OCI-LY7 (cell line): ENCODE results near the gene UQCC3.

Experiments used
- EZH2phosphoT487 ChIP-seq: fragments of 200-600 bp; sonication (generic); IDR thresholded peaks from 2 replicates; pipeline ENCODE4 v1.6.1; 2018; ENCODE audit warnings: low read depth, borderline replicate concordance, mild to moderate bottlenecking, mixed run types, antibody characterized with exemption, low read length, moderate library complexity, mixed read lengths
- TF ChIP-seq, protein P1 (sequence below): fragments of 200-600 bp; sonication (generic); conservative IDR thresholded peaks from 2 replicates; pipeline ENCODE4 v1.5.1; 2014; ENCODE audit warnings: mild to moderate bottlenecking, antibody characterized with exemption, low read length, moderate library complexity, mixed read lengths

DNA sequence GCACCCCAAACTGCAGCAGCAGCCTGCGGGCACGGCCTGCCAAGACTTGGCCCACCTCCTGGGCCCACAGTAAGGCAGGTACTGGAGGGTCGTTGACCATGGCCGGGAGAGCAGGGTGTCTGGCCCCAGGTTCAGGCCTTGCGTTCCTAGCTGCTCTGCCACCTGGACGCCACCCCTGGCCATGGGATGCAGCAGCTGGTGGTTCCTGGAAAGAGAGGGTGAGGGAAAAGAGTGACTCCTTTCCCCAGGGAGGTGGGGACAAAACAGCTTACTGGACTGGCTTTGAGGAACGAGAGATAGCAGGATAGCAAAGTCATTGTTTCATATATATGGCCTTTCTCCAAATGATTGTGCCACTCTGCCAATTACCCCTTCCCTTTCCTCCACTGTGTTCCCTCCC, 33.9 kb downstream of the UQCC3 start:
- TF ChIP-seq, protein P1, sequence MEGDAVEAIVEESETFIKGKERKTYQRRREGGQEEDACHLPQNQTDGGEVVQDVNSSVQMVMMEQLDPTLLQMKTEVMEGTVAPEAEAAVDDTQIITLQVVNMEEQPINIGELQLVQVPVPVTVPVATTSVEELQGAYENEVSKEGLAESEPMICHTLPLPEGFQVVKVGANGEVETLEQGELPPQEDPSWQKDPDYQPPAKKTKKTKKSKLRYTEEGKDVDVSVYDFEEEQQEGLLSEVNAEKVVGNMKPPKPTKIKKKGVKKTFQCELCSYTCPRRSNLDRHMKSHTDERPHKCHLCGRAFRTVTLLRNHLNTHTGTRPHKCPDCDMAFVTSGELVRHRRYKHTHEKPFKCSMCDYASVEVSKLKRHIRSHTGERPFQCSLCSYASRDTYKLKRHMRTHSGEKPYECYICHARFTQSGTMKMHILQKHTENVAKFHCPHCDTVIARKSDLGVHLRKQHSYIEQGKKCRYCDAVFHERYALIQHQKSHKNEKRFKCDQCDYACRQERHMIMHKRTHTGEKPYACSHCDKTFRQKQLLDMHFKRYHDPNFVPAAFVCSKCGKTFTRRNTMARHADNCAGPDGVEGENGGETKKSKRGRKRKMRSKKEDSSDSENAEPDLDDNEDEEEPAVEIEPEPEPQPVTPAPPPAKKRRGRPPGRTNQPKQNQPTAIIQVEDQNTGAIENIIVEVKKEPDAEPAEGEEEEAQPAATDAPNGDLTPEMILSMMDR: no peak
- no peak for TF ChIP-seq EZH2phosphoT487
